GM13977 (cell line): ENCODE data around the gene LRFN5.

ENCODE experiments used
- DNase-seq: peaks from one replicate; pipeline ENCODE4 v3.0.0; 2012; ENCODE audit warnings: low spot score
- in situ Hi-C: fragments of 300-500 bp; cut with MboI; formaldehyde crosslinking; loops from one replicate; pipeline ENCODE4 v1.12.0; 2022; ENCODE audit warnings: low sequenced_read_pairs, low pct_unique_long_range_greater_than_20kb, mixed read lengths, inconsistent platforms; ENCODE audit not compliant: unreplicated experiment
- TF ChIP-seq, protein P1 (sequence below): IDR thresholded peaks from 2 replicates; pipeline ENCODE4 v1.5.1; 2012; ENCODE audit warnings: mild to moderate bottlenecking, control low read depth; ENCODE audit not compliant: insufficient read depth; ENCODE audit errors: extremely low read depth, missing control alignments

Gene LRFN5

DNA sequence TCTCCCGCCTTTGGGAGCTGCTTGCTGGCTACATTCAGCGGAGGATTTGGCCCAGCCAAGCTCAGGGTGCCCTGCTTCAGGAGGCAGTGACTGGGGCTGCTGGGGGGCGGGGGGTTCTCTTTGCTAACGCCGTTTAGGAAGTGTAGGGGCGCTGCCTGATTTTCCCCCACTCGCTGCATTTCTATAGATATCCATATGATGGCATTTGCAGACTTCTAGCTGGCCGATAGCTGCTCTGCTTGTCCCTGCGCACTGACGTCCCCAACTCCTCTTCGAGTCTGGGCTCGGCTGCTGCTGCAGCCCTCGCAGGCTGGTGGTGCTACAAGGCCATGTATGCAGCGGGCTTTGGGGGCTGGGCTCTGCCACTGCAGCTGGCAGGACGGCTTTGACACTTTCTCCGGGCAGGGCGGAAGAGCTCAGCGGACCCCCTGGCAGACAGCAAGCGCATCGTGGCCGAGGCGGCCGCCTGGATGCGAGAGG lies 3.1 kb downstream of the LRFN5 start:
- in situ Hi-C loops: no loop called here
- TF ChIP-seq, protein P1, sequence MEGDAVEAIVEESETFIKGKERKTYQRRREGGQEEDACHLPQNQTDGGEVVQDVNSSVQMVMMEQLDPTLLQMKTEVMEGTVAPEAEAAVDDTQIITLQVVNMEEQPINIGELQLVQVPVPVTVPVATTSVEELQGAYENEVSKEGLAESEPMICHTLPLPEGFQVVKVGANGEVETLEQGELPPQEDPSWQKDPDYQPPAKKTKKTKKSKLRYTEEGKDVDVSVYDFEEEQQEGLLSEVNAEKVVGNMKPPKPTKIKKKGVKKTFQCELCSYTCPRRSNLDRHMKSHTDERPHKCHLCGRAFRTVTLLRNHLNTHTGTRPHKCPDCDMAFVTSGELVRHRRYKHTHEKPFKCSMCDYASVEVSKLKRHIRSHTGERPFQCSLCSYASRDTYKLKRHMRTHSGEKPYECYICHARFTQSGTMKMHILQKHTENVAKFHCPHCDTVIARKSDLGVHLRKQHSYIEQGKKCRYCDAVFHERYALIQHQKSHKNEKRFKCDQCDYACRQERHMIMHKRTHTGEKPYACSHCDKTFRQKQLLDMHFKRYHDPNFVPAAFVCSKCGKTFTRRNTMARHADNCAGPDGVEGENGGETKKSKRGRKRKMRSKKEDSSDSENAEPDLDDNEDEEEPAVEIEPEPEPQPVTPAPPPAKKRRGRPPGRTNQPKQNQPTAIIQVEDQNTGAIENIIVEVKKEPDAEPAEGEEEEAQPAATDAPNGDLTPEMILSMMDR: no peak
- no peak for DNase-seq

DNA sequence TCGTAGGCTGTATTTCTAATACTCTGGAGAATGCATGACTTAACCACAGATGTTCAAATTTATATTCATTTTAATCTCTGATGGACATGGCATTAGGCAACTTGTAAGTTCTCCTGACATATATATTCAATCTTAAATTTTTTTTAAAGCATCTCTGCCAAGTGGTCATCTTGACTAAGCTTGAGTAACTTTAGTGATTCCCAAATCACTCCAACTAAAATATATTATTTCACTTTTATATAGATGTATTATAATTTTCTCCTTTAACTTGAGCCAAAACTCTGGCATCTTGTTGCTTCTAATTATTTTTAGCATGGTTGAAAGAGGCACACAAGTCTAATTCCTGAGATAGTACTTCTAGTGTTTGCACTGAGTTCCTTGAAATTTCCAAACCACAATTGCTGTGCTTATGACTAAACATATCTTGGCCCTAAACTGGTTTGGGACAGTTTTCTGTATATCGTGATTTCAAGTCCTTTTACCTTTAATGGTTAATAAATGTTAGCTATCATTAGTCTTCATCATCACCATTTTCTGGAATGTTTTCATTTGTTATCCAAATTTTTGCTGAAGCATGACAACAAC lies 8.4 kb downstream of the LRFN5 start:
- no peak for DNase-seq
- in situ Hi-C loops: no loop called here
- TF ChIP-seq, protein P1: no peak

GRCh38 chr14:41623736-41624135 lies 17.1 kb downstream of the LRFN5 start:
- TF ChIP-seq, protein P1: no peak
- DNase-seq: no peak
- in situ Hi-C loops: no loop called here

DNA sequence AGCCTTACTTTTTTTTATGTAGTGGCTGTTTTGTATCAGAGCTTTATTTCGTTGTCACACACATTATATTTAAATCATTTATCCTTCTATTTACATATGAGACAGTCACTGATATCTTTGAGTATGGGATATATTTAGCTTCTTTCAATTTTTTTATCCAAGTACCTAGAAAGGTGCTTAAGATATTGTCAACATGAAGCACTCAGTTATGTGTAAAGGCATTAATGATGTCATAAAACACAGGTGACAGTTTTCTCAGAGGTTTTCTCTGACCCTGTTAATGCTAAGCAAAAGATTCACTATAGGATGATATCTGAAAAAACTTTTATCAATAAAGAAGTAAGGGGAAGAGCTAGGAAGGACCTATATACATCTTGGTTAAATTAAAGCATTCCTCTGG lies 23.2 kb downstream of the LRFN5 start:
- TF ChIP-seq, protein P1: no peak
- DNase-seq: no peak
- in situ Hi-C loops: no loop called here

DNA sequence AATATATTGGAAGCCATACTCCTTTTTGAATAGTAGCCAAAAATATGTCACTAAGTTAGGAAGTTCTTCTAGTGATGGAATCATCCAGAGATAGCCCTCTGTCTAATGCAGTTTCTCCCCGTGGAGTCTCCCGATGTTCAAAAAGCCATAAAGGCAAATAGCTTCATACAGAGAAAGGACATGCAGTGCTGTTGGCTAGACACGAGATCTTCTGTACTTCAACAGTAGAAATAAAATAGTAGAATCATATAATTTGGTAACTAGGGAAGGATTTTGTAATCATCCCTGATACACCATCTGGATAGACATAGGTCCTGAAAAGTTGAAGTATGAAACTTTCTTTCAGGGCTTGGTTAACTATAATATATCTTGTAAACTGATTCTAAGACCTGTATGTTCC lies 27.6 kb downstream of the LRFN5 start:
- TF ChIP-seq, protein P1: no peak
- in situ Hi-C loops: no loop called here
- no peak for DNase-seq

- TF ChIP-seq, protein P1: no peak
- in situ Hi-C loops: no loop called here
- no peak for DNase-seq
These were observed 30.1 kb downstream of the LRFN5 start for GRCh38 chr14:41636492-41637392.
